ENCODE results near the gene PHETA2.

Gene PHETA2

GRCh38 chr22:42074132-42074811 lies at the start of gene PHETA2:
Gene PHETA2, plus strand, starts transcription at chr22:42074248. Its CDS starts 3,046 bp downstream, at chr22:42077294.
- DNase-seq, result peak; percentile 53

GRCh38 chr22:42025421-42025820 lies 48.6 kb upstream of the PHETA2 start:
- no peak for DNase-seq

GRCh38 chr22:42026705-42027104 lies 47.3 kb upstream of the PHETA2 start:
- no peak for DNase-seq

- no peak for DNase-seq
Measured at GRCh38 chr22:42033263-42034181, 40.5 kb upstream of the PHETA2 start.

GRCh38 chr22:42035256-42035655 lies 38.8 kb upstream of the PHETA2 start:
- no peak for DNase-seq

GRCh38 chr22:42039271-42039670 lies 34.8 kb upstream of the PHETA2 start:
- no peak for DNase-seq

- no peak for DNase-seq
Measured at GRCh38 chr22:42041784-42042183, 32.3 kb upstream of the PHETA2 start.

- no peak for DNase-seq
Measured at GRCh38 chr22:42050641-42051180, 23.3 kb upstream of the PHETA2 start.

- DNase-seq, result no peak
Measured at GRCh38 chr22:42052765-42053164, 21.3 kb upstream of the PHETA2 start.

- no peak for DNase-seq
Measured at GRCh38 chr22:42056757-42057511, 17.1 kb upstream of the PHETA2 start.

GRCh38 chr22:42060489-42060888 lies 13.6 kb upstream of the PHETA2 start:
- DNase-seq, result no peak

- no peak for DNase-seq
Measured at GRCh38 chr22:42061041-42061440, 13.0 kb upstream of the PHETA2 start.

- no peak for DNase-seq
Measured at GRCh38 chr22:42062506-42063170, 11.4 kb upstream of the PHETA2 start.

- no peak for DNase-seq
Measured at GRCh38 chr22:42064629-42065028, 9.4 kb upstream of the PHETA2 start.

GRCh38 chr22:42065438-42066125 lies 8.5 kb upstream of the PHETA2 start:
- DNase-seq, result no peak

- DNase-seq, result no peak
Measured at GRCh38 chr22:42066126-42066761, 7.8 kb upstream of the PHETA2 start.

GRCh38 chr22:42066937-42067336 lies 7.1 kb upstream of the PHETA2 start:
- no peak for DNase-seq

- DNase-seq, result no peak
Measured at GRCh38 chr22:42067671-42068251, 6.3 kb upstream of the PHETA2 start.

- no peak for DNase-seq
Measured at GRCh38 chr22:42068291-42068690, 5.8 kb upstream of the PHETA2 start.

GRCh38 chr22:42069801-42070516 lies 4.1 kb upstream of the PHETA2 start:
- no peak for DNase-seq
